NCI-H510A (cell line): ENCODE results near the gene ACE.
"Not testable (repeated sequence)": the region's sequence is repeated elsewhere in the genome, so short reads cannot be mapped to it uniquely, and the experiment has no call there.

Source experiments
- DNase-seq: peaks from one replicate; lab custom pipeline; 2025; lab: John Stamatoyannopoulos, UW

The ACE gene

DNA sequence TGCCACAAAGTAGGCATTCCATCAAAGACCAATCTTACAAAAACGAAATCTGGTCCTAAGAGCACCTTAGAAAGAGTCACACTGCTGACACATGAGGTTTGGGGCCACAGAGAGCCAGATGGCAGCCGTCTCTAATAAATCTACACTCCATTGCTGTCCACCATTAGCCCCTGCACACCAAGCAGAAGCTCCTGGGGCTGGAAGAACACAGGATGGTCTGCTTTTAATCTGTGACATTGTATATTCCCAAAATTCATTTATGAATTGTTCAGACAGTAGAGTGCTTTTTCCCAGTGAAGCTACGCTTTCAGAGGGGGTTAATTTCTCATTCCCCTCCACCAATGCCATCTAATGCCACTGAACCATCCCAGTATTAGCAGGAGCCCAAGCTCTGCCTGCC is 32.4 kb upstream of the ACE start:
- DNase-seq = no peak

DNA sequence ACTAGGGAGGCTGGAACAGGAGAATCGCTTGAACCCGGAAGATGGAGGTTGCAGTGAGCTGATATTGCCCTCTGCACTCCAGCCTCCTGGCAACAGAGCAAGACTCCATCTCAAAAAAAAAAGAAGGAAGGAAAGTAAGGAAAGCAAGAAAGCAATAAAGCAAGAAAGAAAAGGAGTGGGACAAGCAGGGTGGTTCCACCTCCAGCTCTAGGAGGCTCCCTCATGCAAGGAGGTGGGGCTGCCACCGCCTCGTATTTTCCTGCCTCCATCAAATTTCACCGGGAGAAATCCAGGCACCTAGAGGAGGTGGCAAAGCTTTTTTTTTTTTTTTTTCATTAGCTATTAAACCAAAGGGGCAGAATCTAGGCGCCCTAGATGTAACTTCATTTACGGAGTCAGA is 31.8 kb upstream of the ACE start:
- DNase-seq = no peak

- peak; percentile 76 for DNase-seq
These were observed 31.3 kb upstream of the ACE start for GRCh38 chr17:63445571-63445953.

DNA sequence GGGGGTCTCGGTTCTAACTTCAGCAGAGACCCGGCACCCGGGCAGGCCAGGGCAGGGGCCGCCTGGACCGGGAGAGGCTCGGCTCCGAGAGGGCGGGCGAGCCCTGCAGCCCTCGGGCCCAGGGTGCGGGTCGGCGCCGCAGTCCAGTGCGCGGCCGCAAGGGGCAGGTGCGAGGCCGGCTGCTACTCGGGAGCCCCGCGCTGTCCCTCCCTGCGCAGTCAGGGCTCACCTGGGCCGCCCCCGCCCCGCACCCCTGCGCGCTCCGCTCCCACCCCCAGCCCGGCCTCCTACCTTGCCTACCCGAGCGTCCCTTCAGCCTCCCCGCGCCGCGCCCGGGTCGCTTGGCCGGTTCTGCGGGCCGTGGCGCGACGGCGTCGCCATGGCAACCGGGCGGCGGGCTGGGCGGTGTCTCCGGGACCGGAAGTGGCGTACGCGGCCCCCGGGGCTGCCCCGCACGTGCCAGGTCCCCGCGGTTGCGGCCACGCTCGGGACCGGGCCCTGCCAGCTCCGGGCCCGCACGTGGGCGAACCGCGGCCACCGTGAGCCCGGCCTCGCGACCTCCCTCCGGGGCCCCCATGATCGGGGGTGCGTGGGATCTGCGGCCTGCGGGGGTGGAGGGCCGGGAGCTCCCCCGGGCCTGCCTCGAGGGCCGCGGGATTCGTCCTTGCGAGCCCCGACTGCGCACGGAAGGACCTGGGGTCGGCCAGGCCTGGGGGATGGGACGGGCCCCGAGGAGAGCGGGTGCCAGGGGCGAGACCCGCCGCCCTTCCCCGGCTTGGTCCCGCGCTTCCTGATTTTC is 30.7 kb upstream of the ACE start, which contains the start of gene CYB561:
Gene CYB561 (minus strand): TSS at position 353 of the 799 bp plus-strand sequence. CDS start 8,759 bp downstream, outside the sequence.
- peak; percentile 85 for DNase-seq

- DNase-seq = peak; percentile 79
These were observed 29.9 kb upstream of the ACE start for GRCh38 chr17:63446753-63447470.

DNA sequence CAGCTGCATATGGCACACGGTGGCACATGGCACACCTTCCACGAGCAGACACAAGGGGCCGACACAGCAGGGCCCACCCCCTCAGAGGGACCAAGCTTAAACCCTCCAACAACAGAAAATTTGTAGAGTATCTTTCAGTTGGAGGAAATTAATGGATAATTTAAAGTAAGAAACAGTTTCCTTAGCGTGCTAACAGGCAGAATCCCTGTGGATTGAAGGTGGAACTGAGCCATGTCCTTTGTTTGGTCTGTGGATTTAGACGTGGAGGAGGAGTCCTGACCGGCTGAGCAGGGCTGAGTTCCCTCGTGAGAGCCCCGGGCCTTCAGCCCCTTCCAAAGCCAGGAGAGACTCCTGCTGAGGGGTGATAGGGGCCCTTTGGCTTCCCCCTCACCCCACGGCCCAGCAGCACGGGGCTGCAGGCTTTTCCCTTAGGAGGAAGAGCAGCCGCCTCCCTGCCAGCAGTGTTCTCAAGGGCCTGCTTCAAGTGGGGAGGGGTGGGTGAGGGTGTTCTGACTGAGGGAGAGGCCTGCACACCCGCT is 29.3 kb upstream of the ACE start:
- no peak for DNase-seq

- DNase-seq = no peak
These were observed 28.2 kb upstream of the ACE start for GRCh38 chr17:63448655-63449054.

GRCh38 chr17:63450551-63450950 is 26.3 kb upstream of the ACE start:
- no peak for DNase-seq

GRCh38 chr17:63451150-63451549 is 25.7 kb upstream of the ACE start:
- DNase-seq = no peak

DNA sequence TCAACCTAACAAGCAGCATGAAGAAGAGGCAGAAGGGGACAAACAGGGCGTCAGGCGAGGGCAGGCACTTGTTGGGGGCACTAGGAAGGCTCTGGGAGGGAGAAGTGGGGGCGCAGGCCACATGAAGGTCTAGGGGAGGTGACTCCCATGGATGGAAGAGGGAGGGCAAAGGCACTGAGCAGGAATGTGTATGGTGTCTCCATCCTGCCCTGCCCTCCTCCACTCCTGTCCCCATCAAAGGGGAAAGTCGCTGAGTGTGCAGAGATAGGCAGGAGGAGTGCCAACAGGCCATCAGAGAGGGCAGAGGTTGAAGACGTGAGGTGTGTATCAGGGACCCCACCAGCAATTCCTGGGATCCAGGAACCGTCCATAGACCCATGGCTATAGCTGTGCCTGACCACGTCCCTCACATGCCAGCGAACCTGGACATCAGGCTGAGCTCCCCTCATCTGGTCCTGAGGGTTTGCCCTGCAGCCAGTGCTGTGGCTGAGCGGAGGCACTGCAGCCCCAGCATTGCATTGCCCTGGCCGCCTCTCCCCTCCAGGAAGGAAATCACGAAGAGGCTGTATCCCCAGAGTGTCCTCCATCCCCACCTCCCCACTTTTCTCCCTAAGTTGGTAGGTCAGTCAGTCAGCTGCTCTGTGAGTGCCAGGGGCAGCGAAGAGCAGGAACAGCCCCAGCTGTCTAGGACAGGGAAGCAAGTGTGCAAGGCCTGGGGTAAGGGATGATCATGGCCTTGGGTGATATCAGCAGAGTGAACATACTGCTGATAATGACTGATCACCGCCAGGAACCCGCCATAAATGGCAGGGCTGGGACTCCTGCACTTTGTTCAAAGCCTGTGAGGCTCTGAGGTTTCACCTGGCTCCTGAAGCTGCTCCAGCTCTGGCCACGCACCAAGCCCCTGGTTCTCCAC is 24.6 kb upstream of the ACE start:
- no peak for DNase-seq

- DNase-seq = no peak
These were observed 23.8 kb upstream of the ACE start for GRCh38 chr17:63452962-63453551.

- not testable (repeated sequence) for DNase-seq
These were observed 22.5 kb upstream of the ACE start for GRCh38 chr17:63454357-63454756.

- no peak for DNase-seq
These were observed 21.9 kb upstream of the ACE start for GRCh38 chr17:63454915-63455314.

DNA sequence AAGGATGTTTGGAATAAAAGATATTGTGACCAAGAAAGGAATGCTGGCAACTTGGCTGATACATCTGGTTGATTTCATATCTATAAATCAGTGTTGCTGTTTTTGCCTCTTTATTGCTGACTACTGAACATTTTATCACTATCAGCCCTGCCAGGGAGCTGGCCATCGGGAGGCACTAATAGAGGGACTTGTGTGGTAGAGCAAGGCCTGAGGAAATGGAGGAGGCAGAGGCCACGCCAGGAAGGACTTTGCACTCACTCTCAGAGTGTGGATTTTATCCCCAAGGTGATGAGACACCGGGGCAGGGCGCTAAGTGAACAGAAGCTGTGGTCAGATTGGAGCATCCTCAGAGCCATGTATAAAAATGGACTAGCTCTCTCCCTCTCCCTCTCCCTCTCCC is 21.4 kb upstream of the ACE start:
- no peak for DNase-seq

DNA sequence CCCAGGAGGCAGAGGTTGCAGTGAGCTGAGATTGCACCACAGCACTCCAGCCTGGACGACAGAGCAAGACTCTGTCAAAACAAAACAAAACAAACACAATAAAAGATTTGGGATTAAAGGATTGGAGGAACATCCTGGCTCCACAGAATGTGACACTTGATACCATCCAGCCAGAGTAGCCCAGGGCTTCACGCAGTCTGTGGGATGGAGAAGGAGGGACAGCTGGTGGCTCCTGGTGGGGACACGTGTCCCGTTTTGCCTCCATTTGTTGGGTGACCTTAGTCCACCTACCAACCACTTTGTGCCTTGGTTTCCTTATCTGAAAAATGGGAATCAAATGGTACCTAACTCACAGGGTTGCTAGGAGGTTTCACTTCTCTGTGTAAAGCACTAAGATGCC is 18.4 kb upstream of the ACE start:
- no peak for DNase-seq

DNA sequence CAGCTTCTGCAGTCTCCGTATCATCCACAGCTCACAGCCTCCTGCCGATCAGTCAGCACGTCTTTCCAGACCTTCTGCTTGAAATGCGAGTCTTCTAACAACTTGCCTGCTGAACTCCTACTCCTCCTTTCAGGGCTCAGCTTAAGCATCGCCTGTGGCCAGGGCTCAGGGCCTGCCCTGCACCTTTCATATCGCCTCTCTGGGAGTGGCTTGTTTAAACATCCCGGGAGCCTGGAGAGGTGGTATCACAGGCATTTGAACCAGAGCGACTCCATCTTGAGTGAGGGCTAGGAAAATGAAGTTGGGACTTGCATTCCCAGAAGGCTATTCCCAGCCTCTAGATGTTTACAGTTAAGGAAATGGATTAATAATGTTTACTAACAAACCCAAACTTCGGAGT is 16.8 kb upstream of the ACE start:
- no peak for DNase-seq

GRCh38 chr17:63463771-63464170 is 13.1 kb upstream of the ACE start:
- DNase-seq = no peak

DNA sequence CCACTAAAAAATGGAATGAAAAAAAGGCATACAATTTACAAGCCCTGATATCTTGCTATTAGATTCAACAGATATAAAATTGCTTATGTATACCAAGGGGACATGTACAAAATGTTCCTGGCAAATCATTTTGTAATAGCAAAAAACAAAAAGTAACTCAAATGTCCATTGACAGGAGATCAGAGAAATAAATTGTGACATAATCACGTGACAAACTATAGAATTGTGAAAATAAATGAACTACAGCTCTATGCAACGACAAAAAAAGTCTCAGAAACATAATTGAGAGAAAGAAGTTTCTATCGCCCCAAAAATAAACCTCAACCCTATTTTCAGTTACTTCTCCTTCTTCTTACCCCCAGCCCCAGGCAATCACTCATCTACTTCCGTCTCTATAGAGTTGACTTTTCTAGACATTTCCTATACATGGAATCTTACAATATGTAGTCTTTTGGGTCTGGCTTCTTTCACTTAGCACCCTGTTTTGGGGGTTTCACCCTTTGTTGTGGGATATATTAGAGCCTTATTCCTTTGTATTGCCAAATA is 12.1 kb upstream of the ACE start:
- DNase-seq = no peak

GRCh38 chr17:63468099-63468498 is 8.8 kb upstream of the ACE start:
- not testable (repeated sequence) for DNase-seq

GRCh38 chr17:63474174-63474573 is 2.7 kb upstream of the ACE start:
- DNase-seq = no peak
